Measurements from ENCODE around the gene FAM50A.

DNA sequence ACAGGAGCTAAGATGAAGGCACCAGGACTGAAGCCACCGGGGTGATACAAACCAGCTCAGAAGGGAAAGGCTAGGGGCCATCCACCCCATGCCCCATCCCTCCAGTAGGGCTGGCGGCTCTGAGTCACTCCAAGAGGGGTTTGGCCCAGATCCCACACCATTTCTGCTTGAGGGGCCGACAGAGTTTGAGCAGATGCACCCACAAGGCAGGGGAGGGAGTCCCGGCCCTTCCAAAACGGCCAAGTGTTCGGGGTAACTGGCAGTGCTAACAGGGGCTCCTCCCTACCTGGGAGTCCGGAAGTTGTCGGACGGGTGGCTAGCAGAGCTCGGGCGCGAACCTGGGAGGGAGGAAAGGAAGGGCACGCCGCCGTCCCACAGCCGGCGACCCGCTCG lies 46.1 kb downstream of the FAM50A start:
- TF ChIP-seq CTCF (IDR thresholded peaks at IDR 0.05), result no peak
- TF ChIP-seq POLR2A (IDR thresholded peaks at IDR 0.05), result no peak
- no peak for TF ChIP-seq POLR2AphosphoS5 (IDR thresholded peaks at IDR 0.05)
- no peak for TF ChIP-seq EP300 (IDR thresholded peaks at IDR 0.05; ENCODE audit: low read depth)
